ENCODE data around the gene TWNK. TPM values are rescaled to one million over a fixed set of nuclear protein-coding genes. Genes with fewer than 3 reads are reported as not detected.

TWNK gene
- total RNA-seq, 1 donor from 2014 or later, result 11.5 TPM

DNA sequence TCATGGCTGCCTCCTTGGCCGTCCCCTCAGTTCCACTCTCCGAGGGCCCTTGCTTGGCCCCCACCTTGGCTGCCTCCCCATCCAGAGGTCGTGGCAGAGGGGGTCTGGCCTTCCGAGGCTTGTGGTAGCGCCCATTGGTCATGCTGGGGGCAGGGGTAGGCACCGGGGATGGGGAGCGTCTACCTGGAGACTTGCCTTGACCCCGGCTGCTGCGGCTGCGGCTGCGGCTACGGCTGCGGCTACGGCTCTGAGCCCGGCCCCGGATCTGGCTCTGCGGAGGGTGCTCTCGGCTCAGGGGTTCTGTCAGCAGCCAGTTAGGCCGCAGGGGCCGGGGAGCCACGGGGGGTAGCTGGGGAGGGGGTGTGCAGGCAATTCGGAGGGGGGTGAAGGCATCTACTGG is 23.0 kb downstream of the TWNK start:
- intact Hi-C loops (cut with DNase I), result no loop called here
- no peaks in the 10 kb centered on the region for H3K27me3 ChIP-seq
- TF ChIP-seq, protein P1, sequence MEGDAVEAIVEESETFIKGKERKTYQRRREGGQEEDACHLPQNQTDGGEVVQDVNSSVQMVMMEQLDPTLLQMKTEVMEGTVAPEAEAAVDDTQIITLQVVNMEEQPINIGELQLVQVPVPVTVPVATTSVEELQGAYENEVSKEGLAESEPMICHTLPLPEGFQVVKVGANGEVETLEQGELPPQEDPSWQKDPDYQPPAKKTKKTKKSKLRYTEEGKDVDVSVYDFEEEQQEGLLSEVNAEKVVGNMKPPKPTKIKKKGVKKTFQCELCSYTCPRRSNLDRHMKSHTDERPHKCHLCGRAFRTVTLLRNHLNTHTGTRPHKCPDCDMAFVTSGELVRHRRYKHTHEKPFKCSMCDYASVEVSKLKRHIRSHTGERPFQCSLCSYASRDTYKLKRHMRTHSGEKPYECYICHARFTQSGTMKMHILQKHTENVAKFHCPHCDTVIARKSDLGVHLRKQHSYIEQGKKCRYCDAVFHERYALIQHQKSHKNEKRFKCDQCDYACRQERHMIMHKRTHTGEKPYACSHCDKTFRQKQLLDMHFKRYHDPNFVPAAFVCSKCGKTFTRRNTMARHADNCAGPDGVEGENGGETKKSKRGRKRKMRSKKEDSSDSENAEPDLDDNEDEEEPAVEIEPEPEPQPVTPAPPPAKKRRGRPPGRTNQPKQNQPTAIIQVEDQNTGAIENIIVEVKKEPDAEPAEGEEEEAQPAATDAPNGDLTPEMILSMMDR (IDR thresholded peaks at IDR 0.05), result no peak
- H3K36me3 ChIP-seq, result peaks cover 22 to 23% of the 10 kb centered on the region in 2 donors
- H3K9me3 ChIP-seq, result no peaks in the 10 kb centered on the region
- DNase-seq (ENCODE audit: low spot score in 2 of 2), result no peak
- no peak overlapping the region for H3K27ac ChIP-seq
- H3K4me1 ChIP-seq, result peaks cover 9 to 10% of the 10 kb centered on the region in 2 donors
- no peak overlapping the region for H3K4me3 ChIP-seq

- no peak for DNase-seq (ENCODE audit: low spot score in 2 of 2)
- H3K27ac ChIP-seq, result no peak overlapping the region
Measured at GRCh38 chr10:101011517-101012423, 24.4 kb downstream of the TWNK start.

GRCh38 chr10:101012525-101013364 is 25.4 kb downstream of the TWNK start:
- Histone ChIP-seq H3K9me3 (no peaks in the 10 kb centered on the region), H3K27ac (peak overlapping the region; percentile 22 to 55), H3K4me3 (no peak overlapping the region), H3K4me1 (peaks cover 9 to 10% of the 10 kb centered on the region in 2 donors), H3K27me3 (no peaks in the 10 kb centered on the region), H3K36me3 (no peaks in the 10 kb centered on the region)
- DNase-seq (ENCODE audit: low spot score in 2 of 2), result peak; percentile 73 to 96
- TF ChIP-seq, protein P1 (IDR thresholded peaks at IDR 0.05), result peak; percentile 77 to 83 (median 78)
- intact Hi-C loops (cut with DNase I), result loop anchor here (1.0 kb wide), 4 partner anchors 11 to 43 kb away; partner anchors contain the start of gene SEMA4G

More at GRCh38 chr10:101011517-101012423, 24.4 kb downstream of the TWNK start:
- TF ChIP-seq, protein P1 (IDR thresholded peaks at IDR 0.05), result peak in 1 of 3 experiments; percentile 16
- peaks cover 7 to 9% of the 10 kb centered on the region in 2 donors for H3K36me3 ChIP-seq
- H3K27me3 ChIP-seq, result no peaks in the 10 kb centered on the region
- H3K9me3 ChIP-seq, result no peaks in the 10 kb centered on the region
- H3K4me1 ChIP-seq, result peaks cover 9 to 10% of the 10 kb centered on the region in 2 donors
- no peak overlapping the region for H3K4me3 ChIP-seq
- intact Hi-C loops (cut with DNase I), result loop anchor here (1.0 kb wide), 1 partner anchor 10 kb away; no protein-coding TSS in a partner anchor

DNA sequence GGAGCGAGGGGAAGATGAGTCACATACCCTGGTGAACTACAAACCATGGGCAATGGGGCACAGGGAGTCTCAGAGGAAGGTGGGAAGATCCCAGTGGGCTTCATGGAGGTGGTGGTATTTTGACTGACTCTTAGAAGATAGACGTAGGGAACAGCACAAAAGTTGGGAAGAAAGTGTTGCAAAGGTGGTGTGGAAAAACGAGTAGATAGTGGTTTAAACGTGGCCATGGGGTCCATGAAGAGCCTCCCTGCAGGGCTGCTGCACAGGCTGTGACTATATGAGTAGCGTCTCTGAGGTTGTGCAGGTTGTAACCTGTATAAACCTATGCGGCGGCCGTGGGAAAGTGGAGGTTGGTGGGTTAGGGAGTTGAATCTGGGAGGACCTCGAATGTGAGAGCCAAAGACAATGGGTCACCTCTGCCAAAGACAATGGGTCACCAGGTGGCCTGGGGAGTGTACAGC is 26.1 kb downstream of the TWNK start:
- intact Hi-C loops (cut with DNase I), result loop anchor here (1.0 kb wide), 3 partner anchors 15 to 44 kb away; partner anchors contain the start of gene SEMA4G
- Histone ChIP-seq H3K27me3 (no peaks in the 10 kb centered on the region), H3K4me1 (peaks cover 9 to 10% of the 10 kb centered on the region in 2 donors), H3K4me3 (no peak overlapping the region), H3K36me3 (no peaks in the 10 kb centered on the region), H3K9me3 (no peaks in the 10 kb centered on the region), H3K27ac (peak overlapping the region; percentile 22 to 55)
- TF ChIP-seq, protein P1 (IDR thresholded peaks at IDR 0.05), result no peak
- DNase-seq (ENCODE audit: low spot score in 2 of 2), result no peak

- H3K9me3 ChIP-seq, result no peaks in the 10 kb centered on the region
- no peaks in the 10 kb centered on the region for H3K27me3 ChIP-seq
- intact Hi-C loops (cut with DNase I), result no loop called here
- TF ChIP-seq, protein P1 (IDR thresholded peaks at IDR 0.05), result peak; percentile 88 to 94 (median 92)
- H3K36me3 ChIP-seq, result no peaks in the 10 kb centered on the region
- H3K4me1 ChIP-seq, result peaks cover 9 to 16% of the 10 kb centered on the region in 2 donors
- peak in 1 of 2 donors; percentile 91 for DNase-seq (ENCODE audit: low spot score in 2 of 2)
- H3K4me3 ChIP-seq, result no peak overlapping the region
- no peak overlapping the region for H3K27ac ChIP-seq
Measured at GRCh38 chr10:101014230-101014884, 27.0 kb downstream of the TWNK start.

All from ascending aorta (tissue), 2 donors.